H1 (cell line): Measurements from ENCODE around the gene PLCB1. TPM values are rescaled to one million over a fixed set of nuclear protein-coding genes. Genes with fewer than 3 reads are reported as not detected.

Experiments
- CEBPB ChIP-seq: IDR thresholded peaks from 2 replicates; pipeline ENCODE4 v1.6.1; 2012; ENCODE audit warnings: low read depth, low read length
- CHD2 ChIP-seq: IDR thresholded peaks from 2 replicates; pipeline ENCODE4 v1.6.1; 2012; ENCODE audit warnings: low read length, improper control_type of control experiment
- CREB1 ChIP-seq: IDR thresholded peaks from 2 replicates; pipeline ENCODE4 v1.6.1; 2012; ENCODE audit warnings: inconsistent platforms
- SIN3A ChIP-seq, 2 experiments: IDR thresholded peaks in 1 of 2; conservative IDR thresholded peaks in 1 of 2; 2 replicates each; pipeline ENCODE4 v1.6.1; 2011 to 2012; ENCODE audit warnings: low read length in 2 of 2, improper control_type of control experiment in 1 of 2, low read depth in 1 of 2, mild to moderate bottlenecking in 1 of 2
- SRF ChIP-seq: IDR thresholded peaks from 2 replicates; pipeline ENCODE4 v1.6.1; 2011; ENCODE audit warnings: mild to moderate bottlenecking, low read depth, low read length, moderate library complexity
- TAF7 ChIP-seq: optimal IDR thresholded peaks from 2 replicates; pipeline ENCODE3; 2011; ENCODE audit warnings: low read depth, mild to moderate bottlenecking, inconsistent platforms, low read length, moderate library complexity, borderline replicate concordance
- polyA plus RNA-seq, 7 experiments: library from polyadenylated mRNA; depleted of rRNA in 3 of 7; stranded (reverse) in 5 of 7; unstranded in 2 of 7; fragments of >200 nt in 5 of 7; fragments of 200-250 nt in 2 of 7; gene quantifications; 1 replicate in 5 of 7; 2 replicates in 1 of 7; 4 replicates in 1 of 7; pipeline versions ENCODE4 v1.2.1 to v1.2.3, GENCODE V29; 2011 to 2013; ENCODE audit warnings: missing spikeins in 2 of 7, mixed read lengths in 2 of 7
- total RNA-seq: library from RNA; stranded (reverse); fragmentation: NEBNext Ultra II Directional; extraction: Animal tissue kit (Norgen Biotek cat#: 25700); gene quantifications from 2 replicates; pipeline ENCODE4 v1.2.1, GENCODE V29; 2021
- TF ChIP-seq, protein P1 (sequence below): fragments of 300-600 bp; sonication (generic); IDR thresholded peaks from 2 replicates; pipeline ENCODE4 v1.7.1; 2012; ENCODE audit warnings: low read length, moderate library complexity, mild to moderate bottlenecking, inconsistent platforms; ENCODE audit not compliant: insufficient replicate concordance

Gene PLCB1
- total and polyA plus RNA-seq, 2 of the 8 experiments (the other 6 are each of a cell fraction or from before 2014, with no cell fraction given) = 2.6 to 9.1 TPM

DNA sequence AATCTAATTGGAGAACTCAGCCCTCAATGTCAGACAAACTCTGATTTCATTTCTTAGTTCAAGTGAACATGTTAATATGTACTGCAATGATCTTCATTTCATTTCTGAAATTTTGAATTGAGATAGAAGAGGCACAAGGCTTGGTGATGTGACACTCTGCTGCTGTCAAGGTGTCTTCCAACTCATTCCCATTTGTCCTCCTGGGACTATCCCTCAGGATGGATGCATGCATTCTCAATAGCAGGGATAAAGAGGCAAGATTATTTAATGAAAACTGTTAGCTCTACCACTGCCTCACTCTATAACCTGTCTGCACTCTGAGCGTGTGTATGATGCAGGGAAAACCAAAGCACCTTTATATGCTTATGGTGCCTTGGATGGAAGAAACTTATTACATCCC is 78.7 kb downstream of the PLCB1 start (continued):
- TF ChIP-seq, protein P1, sequence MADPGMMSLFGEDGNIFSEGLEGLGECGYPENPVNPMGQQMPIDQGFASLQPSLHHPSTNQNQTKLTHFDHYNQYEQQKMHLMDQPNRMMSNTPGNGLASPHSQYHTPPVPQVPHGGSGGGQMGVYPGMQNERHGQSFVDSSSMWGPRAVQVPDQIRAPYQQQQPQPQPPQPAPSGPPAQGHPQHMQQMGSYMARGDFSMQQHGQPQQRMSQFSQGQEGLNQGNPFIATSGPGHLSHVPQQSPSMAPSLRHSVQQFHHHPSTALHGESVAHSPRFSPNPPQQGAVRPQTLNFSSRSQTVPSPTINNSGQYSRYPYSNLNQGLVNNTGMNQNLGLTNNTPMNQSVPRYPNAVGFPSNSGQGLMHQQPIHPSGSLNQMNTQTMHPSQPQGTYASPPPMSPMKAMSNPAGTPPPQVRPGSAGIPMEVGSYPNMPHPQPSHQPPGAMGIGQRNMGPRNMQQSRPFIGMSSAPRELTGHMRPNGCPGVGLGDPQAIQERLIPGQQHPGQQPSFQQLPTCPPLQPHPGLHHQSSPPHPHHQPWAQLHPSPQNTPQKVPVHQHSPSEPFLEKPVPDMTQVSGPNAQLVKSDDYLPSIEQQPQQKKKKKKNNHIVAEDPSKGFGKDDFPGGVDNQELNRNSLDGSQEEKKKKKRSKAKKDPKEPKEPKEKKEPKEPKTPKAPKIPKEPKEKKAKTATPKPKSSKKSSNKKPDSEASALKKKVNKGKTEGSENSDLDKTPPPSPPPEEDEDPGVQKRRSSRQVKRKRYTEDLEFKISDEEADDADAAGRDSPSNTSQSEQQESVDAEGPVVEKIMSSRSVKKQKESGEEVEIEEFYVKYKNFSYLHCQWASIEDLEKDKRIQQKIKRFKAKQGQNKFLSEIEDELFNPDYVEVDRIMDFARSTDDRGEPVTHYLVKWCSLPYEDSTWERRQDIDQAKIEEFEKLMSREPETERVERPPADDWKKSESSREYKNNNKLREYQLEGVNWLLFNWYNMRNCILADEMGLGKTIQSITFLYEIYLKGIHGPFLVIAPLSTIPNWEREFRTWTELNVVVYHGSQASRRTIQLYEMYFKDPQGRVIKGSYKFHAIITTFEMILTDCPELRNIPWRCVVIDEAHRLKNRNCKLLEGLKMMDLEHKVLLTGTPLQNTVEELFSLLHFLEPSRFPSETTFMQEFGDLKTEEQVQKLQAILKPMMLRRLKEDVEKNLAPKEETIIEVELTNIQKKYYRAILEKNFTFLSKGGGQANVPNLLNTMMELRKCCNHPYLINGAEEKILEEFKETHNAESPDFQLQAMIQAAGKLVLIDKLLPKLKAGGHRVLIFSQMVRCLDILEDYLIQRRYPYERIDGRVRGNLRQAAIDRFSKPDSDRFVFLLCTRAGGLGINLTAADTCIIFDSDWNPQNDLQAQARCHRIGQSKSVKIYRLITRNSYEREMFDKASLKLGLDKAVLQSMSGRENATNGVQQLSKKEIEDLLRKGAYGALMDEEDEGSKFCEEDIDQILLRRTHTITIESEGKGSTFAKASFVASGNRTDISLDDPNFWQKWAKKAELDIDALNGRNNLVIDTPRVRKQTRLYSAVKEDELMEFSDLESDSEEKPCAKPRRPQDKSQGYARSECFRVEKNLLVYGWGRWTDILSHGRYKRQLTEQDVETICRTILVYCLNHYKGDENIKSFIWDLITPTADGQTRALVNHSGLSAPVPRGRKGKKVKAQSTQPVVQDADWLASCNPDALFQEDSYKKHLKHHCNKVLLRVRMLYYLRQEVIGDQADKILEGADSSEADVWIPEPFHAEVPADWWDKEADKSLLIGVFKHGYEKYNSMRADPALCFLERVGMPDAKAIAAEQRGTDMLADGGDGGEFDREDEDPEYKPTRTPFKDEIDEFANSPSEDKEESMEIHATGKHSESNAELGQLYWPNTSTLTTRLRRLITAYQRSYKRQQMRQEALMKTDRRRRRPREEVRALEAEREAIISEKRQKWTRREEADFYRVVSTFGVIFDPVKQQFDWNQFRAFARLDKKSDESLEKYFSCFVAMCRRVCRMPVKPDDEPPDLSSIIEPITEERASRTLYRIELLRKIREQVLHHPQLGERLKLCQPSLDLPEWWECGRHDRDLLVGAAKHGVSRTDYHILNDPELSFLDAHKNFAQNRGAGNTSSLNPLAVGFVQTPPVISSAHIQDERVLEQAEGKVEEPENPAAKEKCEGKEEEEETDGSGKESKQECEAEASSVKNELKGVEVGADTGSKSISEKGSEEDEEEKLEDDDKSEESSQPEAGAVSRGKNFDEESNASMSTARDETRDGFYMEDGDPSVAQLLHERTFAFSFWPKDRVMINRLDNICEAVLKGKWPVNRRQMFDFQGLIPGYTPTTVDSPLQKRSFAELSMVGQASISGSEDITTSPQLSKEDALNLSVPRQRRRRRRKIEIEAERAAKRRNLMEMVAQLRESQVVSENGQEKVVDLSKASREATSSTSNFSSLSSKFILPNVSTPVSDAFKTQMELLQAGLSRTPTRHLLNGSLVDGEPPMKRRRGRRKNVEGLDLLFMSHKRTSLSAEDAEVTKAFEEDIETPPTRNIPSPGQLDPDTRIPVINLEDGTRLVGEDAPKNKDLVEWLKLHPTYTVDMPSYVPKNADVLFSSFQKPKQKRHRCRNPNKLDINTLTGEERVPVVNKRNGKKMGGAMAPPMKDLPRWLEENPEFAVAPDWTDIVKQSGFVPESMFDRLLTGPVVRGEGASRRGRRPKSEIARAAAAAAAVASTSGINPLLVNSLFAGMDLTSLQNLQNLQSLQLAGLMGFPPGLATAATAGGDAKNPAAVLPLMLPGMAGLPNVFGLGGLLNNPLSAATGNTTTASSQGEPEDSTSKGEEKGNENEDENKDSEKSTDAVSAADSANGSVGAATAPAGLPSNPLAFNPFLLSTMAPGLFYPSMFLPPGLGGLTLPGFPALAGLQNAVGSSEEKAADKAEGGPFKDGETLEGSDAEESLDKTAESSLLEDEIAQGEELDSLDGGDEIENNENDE = no peak
- no peak for TF ChIP-seq CREB1
- TF ChIP-seq SIN3A (conservative IDR thresholded peaks at IDR 0.05 in 1 of 2, IDR thresholded peaks at IDR 0.05 in 1 of 2; ENCODE audit: low read depth in 1 of 2, low read length in 2 of 2) = no peak
- TF ChIP-seq CHD2 = no peak
- TF ChIP-seq SRF = no peak
- no peak for TF ChIP-seq TAF7
- TF ChIP-seq CEBPB = no peak
